ENCODE results near the gene CIT. TPM values are rescaled to one million over a fixed set of nuclear protein-coding genes. Genes with fewer than 3 reads are reported as not detected.
"Not testable (repeated sequence)": the region's sequence is repeated elsewhere in the genome, so short reads cannot be mapped to it uniquely, and the experiment has no call there.

CIT gene
- total RNA-seq, 2 experiments from 2014 or later, result 82.9 to 124 TPM

DNA sequence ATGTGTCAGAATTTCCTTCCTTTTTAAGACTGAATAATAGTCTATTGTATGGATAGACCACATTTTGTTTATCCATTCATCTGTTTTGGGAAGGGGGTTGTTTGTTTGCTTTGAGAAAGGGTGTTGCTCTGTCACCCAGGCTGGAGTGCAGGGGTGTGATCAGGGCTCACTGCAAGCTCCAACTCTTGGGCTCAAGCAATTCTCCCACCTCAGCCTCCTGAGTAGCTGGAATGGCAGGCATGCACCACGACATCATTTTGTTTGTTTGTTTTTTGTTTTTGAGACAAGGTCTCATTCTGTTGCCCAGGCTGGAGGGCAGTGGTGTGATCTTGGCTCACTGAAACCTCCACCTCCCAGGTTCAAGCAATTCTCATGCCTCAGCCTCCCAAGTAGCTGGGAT lies 15.5 kb upstream of the CIT start:
- H3K27me3 Mint-ChIP-seq; ATAC-seq; H3K9me3 Mint-ChIP-seq (ENCODE audit: low read depth); H3K36me3 Mint-ChIP-seq; H3K4me1 Mint-ChIP-seq; H3K4me3 Mint-ChIP-seq; H3K27ac Mint-ChIP-seq; CTCF ChIA-PET; DNase-seq: not testable (repeated sequence)

DNA sequence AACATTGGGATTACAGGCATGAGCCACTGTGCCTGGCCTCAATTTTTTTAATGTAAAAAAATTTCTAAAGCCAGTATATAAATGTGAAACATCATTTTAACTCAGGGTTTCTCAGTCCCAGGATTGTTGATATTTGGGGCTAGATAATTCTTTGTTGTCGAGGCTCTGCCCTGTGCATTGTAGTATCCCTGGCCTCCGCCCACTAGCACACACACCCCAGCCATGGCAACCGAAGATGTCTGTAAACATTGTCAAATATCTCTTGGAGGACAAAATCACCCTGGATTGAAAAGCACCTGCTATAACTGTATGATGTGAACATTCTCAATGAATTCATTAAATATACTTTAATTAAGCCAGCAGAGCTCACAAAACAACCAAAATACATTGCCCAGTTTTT lies 8.4 kb upstream of the CIT start:
- no peak for ATAC-seq
- CTCF ChIA-PET, result interaction anchor here (1.3 to 1.5 kb wide), 2 partner anchors 9 to 13 kb away, joined by 3 read pairs; no protein-coding TSS in a partner anchor
- no peak overlapping the region for H3K27ac Mint-ChIP-seq

DNA sequence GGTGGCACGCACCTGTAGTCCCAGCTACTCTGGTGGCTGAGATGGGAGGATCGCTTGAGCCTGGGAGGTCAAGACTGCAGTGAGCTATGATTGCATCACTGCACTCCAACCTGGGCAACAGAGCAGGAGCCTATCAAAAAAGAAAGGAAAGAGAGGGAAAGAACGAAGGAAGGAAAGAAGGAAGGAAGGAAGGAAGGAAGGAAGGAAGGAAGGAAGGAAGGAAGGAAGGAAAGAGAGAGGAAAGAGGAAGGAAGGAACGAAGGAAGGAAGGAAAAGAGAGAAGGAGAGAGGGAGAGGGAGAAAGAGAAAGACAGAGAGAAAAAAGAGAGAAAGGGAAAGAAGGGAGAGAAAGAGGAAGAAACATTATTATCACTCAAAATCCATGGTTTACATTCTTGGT lies 6.7 kb upstream of the CIT start:
- H3K9me3 Mint-ChIP-seq (ENCODE audit: low read depth); H3K36me3 Mint-ChIP-seq; DNase-seq; H3K27ac Mint-ChIP-seq; H3K4me3 Mint-ChIP-seq; H3K4me1 Mint-ChIP-seq; CTCF ChIA-PET; ATAC-seq: not testable (repeated sequence)
- H3K27me3 Mint-ChIP-seq, result peaks cover 36% of the 10 kb centered on the region

More for the DNA sequence above, 8.4 kb upstream of the CIT start:
- peaks cover 36% of the 10 kb centered on the region for H3K27me3 Mint-ChIP-seq
- DNase-seq, result no peak
- H3K36me3 Mint-ChIP-seq, result no peaks in the 10 kb centered on the region
- no peaks in the 10 kb centered on the region for H3K4me1 Mint-ChIP-seq
- H3K9me3 Mint-ChIP-seq (ENCODE audit: low read depth), result no peaks in the 10 kb centered on the region
- no peak overlapping the region for H3K4me3 Mint-ChIP-seq

DNA sequence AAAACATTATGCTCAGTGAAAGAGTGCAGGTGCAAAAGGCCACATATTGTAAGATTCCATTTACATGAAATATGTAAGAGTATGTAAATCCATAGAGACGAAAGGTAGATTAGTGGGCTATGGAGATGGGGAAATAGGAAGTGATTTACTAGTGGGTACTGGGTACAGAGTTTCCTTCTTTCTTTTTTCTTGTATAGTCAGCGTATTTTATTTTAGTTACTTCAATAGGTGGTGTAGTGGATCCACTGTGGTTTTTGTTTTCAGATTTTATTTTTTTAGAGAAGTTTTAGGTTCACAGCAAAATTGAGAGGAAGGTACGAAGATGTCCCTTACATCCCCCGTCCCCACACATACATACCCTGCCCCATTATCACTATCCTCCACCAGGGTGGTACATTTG lies 6.1 kb upstream of the CIT start:
- Mint-ChIP-seq H3K27me3 (peaks cover 36% of the 10 kb centered on the region), H3K36me3 (no peaks in the 10 kb centered on the region), H3K9me3 (ENCODE audit: low read depth) (no peaks in the 10 kb centered on the region), H3K27ac (no peak overlapping the region), H3K4me1 (no peaks in the 10 kb centered on the region), H3K4me3 (no peak overlapping the region)
- CTCF ChIA-PET, result no interaction called here
- ATAC-seq, result no peak
- no peak for DNase-seq

DNA sequence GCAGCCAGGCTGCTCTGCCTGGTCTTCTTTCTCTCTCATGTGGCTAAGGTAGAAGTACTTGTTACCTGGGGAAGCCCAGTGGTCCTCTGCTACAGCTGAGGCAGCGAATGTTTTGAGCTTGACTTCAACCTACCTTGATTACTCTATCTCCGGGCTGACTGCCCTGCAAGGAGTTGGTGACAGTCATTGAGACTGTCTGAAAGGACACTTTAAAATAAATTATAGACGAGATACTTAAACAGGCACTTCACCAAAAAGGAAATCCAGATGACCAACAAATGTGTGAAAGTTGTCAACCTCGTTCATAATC lies 474 bp upstream of the CIT start:
- H3K4me3 Mint-ChIP-seq, result peak overlapping the region; percentile 87
- CTCF ChIA-PET, result no interaction called here

DNA sequence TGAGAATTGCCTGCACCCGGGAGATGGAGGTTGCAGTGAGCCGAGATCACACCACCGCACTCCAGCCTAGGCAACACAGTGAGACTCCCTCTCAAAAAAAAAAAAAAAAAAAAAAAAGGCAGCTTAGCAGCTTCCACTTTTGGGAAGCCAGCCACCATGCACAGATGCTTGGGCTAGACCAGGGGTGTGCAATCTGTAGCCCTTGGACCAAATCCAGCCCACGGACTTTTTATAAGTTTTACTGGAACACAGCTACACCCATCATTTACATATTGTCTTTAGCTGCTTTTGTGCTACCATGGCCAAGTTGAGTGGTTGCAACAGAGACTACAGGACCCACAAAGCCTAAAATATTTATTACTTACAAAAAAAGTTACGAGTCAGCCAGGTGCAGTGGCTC lies 6.7 kb downstream of the CIT start:
- CTCF ChIA-PET, result interaction anchor here (0.6 kb wide), 1 partner anchor 107 kb away, joined by 3 read pairs; no protein-coding TSS in a partner anchor
- H3K4me1 Mint-ChIP-seq, result peaks cover 10% of the 10 kb centered on the region
- H3K4me3 Mint-ChIP-seq, result no peak overlapping the region
- no peaks in the 10 kb centered on the region for H3K27me3 Mint-ChIP-seq
- DNase-seq (no peak), ATAC-seq (no peak)
- no peaks in the 10 kb centered on the region for H3K9me3 Mint-ChIP-seq (ENCODE audit: low read depth)
- H3K27ac Mint-ChIP-seq, result no peak overlapping the region
- H3K36me3 Mint-ChIP-seq, result peaks cover 44% of the 10 kb centered on the region

More for the DNA sequence above, 474 bp upstream of the CIT start:
- no peaks in the 10 kb centered on the region for H3K9me3 Mint-ChIP-seq (ENCODE audit: low read depth)
- ATAC-seq (no peak), DNase-seq (no peak)
- H3K36me3 Mint-ChIP-seq, result peaks cover 17% of the 10 kb centered on the region
- H3K27me3 Mint-ChIP-seq, result peaks cover 15% of the 10 kb centered on the region
- H3K4me1 Mint-ChIP-seq, result peaks cover 23% of the 10 kb centered on the region
- H3K27ac Mint-ChIP-seq, result peak overlapping the region; percentile 75

DNA sequence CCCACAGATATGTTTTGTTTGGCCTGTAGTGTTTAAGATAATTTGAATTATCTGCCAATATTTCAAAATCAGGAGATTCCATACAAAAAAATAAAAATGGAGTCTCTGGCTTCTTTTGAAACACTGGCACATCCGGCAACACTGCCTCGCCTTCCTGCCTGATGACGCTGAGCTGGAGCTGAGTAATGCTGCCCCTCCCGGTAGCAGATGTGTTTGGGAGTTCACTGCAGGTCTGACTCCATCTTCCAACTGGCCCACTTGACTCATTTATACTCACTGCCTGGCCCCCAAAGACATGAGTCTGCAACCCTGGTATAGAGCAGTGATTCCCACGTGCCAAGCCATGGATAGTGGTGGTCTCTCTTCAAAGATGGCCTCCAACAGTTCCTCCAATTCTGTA lies 7.4 kb downstream of the CIT start:
- CTCF ChIA-PET, result interaction anchor here (0.6 kb wide), 1 partner anchor 108 kb away, joined by 3 read pairs; no protein-coding TSS in a partner anchor
- H3K27ac Mint-ChIP-seq, result no peak overlapping the region
- no peaks in the 10 kb centered on the region for H3K9me3 Mint-ChIP-seq (ENCODE audit: low read depth)
- no peak overlapping the region for H3K4me3 Mint-ChIP-seq
- H3K4me1 Mint-ChIP-seq, result peaks cover 2% of the 10 kb centered on the region
- DNase-seq (no peak), ATAC-seq (no peak)
- H3K27me3 Mint-ChIP-seq, result no peaks in the 10 kb centered on the region
- H3K36me3 Mint-ChIP-seq, result peaks cover 43% of the 10 kb centered on the region

DNA sequence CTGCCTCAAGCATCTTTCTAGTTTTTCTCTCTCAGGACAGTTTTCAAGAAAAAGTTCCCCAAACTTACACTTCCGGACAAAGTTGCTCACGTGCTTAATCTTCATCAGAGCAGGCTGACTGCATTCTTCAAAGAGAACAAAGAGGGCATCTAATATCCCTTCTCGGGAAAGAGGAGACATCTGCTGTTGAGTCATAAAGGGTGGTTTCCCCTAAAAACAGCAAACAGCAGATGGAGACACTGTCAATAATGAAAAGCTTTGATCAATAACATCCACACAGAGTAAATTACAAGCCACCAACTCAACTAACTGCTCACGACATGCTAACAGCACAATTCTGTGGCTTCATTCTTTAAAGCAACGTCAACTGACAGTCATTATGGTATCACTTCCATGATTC lies 8.1 kb downstream of the CIT start:
- Mint-ChIP-seq H3K36me3 (peaks cover 48% of the 10 kb centered on the region), H3K27me3 (no peaks in the 10 kb centered on the region), H3K4me1 (peaks cover 2% of the 10 kb centered on the region), H3K9me3 (ENCODE audit: low read depth) (no peaks in the 10 kb centered on the region), H3K27ac (no peak overlapping the region), H3K4me3 (no peak overlapping the region)
- ATAC-seq (no peak), DNase-seq (no peak)
- CTCF ChIA-PET, result interaction anchor here (1.2 kb wide), 1 partner anchor 97 kb away, joined by 4 read pairs; no protein-coding TSS in a partner anchor

DNA sequence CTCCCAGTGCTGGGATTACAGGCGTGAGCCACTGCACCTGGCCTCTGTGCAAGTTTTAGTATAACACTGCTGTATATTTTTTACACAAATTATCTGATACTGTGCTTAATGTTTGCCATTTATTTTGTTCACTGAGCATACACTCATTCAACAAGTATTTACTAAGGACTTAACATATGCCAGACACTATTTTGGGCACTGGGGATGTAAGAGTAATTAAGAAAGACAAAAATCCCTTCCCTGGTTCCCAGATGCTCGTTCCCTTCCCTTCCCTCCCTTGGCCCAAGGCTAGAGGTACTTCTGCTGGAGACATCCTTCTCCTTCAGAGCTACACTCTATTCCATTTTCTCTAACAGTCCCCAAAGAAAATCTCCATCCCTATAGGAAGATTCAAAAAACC lies 12.5 kb downstream of the CIT start:
- no peaks in the 10 kb centered on the region for H3K27me3 Mint-ChIP-seq
- CTCF ChIA-PET, result no interaction called here

DNA sequence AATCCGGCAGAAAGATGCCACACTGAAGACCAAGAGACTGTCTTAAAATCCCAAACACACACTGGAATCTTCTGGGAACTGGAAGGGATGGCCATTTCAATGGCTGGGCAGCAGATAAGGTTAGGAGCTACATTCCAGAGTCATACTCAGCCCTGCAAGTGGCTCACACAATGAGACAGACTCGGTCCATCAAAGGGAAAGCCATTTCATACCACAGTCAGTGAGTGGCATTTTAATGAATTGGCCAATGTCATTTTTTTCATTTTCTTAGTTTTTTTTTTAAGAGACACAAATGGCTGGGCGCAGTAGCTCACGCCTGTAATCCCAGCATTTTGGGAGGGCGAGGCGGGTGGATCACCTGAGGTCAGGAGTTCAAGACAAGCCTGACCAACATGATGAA lies 17.9 kb downstream of the CIT start:
- Mint-ChIP-seq H3K27ac (no peak overlapping the region), H3K9me3 (ENCODE audit: low read depth) (no peaks in the 10 kb centered on the region), H3K36me3 (peaks cover 43% of the 10 kb centered on the region), H3K27me3 (no peaks in the 10 kb centered on the region), H3K4me1 (no peaks in the 10 kb centered on the region), H3K4me3 (no peak overlapping the region)
- DNase-seq, result no peak
- CTCF ChIA-PET, result interaction anchor here (1.2 kb wide), 1 partner anchor 36 kb away, joined by 3 read pairs; no protein-coding TSS in a partner anchor
- no peak for ATAC-seq

More for the DNA sequence above, 12.5 kb downstream of the CIT start:
- Mint-ChIP-seq H3K4me3 (no peak overlapping the region), H3K36me3 (peaks cover 45% of the 10 kb centered on the region), H3K27ac (no peak overlapping the region), H3K4me1 (no peaks in the 10 kb centered on the region), H3K9me3 (ENCODE audit: low read depth) (no peaks in the 10 kb centered on the region)
- DNase-seq, result no peak
- ATAC-seq, result no peak

DNA sequence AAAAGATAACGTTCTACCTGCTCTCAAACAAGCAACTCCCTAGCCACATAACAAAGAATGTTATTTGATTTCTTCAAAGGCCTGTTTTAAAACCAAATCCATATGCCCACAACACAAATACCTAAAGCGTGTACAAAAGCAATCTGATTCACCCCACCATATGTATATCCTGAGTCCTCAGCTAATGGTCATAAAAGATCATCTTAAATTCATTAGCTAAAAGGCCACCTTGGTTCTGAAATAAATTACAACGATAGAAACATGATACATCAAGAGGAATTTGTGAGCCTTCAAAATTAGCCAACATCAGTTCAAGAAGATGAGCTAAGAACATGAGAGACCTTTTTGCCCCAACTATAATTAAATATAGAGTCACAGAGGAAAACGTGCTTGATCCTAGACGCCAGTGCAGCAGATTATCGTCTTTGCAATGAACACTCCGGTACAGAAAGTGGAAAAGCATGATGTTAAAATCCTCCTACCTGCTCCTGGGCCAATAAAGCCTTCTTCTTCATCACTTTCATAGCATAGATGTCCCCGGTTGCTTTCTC lies 20.0 kb downstream of the CIT start:
- DNase-seq, result no peak
- no peak for ATAC-seq
- Mint-ChIP-seq H3K9me3 (ENCODE audit: low read depth) (no peaks in the 10 kb centered on the region), H3K4me3 (no peak overlapping the region), H3K4me1 (no peaks in the 10 kb centered on the region), H3K27me3 (no peaks in the 10 kb centered on the region), H3K36me3 (peaks cover 38% of the 10 kb centered on the region), H3K27ac (no peak overlapping the region)
- CTCF ChIA-PET, result no interaction called here

DNA sequence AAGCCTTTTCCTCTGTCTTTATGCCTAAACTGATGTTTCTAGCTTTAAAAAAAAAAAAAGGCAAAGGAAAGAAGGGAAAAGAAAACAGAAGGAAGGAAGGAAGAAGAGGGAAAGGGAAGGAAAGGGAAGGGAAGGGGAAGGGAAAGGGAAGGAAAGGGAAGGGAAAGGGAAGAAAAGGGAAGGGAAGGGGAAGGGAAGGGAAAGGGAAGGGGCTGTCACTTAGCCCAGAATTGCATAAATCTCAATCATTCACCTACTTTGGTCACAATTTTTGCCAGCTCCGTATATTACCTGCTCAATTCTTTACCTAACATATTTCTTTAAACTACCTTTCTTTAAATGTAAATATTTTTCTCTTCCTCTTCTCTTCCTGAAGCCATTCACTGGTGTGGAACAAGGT lies 26.8 kb downstream of the CIT start:
- H3K4me3 Mint-ChIP-seq, result no peak overlapping the region
- no peaks in the 10 kb centered on the region for H3K4me1 Mint-ChIP-seq
- CTCF ChIA-PET, result no interaction called here
- no peaks in the 10 kb centered on the region for H3K27me3 Mint-ChIP-seq
- peaks cover 37% of the 10 kb centered on the region for H3K36me3 Mint-ChIP-seq
- no peak for ATAC-seq
- DNase-seq, result no peak
- H3K27ac Mint-ChIP-seq, result no peak overlapping the region
- no peaks in the 10 kb centered on the region for H3K9me3 Mint-ChIP-seq (ENCODE audit: low read depth)

DNA sequence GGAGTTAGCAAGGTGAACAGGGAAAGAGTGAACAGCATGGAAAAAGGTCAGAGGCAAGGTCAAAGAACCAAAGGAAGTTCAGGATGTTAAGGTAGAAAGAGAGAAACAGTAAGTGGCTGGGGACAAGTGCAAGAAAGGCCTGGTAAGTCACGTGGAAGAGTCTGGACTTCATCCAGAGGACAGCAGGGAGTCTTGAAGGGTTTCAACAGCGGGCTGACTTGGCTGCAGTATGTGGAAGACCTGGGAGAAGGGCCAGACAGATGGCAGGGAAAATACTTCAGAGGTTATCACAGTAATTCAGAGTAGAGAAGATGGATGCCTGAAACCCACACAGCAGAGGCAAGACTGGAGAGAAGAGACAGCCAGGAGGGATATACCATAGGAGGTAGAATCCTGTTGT lies 34.0 kb downstream of the CIT start:
- DNase-seq, result no peak
- peaks cover 78% of the 10 kb centered on the region for H3K36me3 Mint-ChIP-seq
- H3K27me3 Mint-ChIP-seq, result no peaks in the 10 kb centered on the region
- H3K27ac Mint-ChIP-seq, result no peak overlapping the region
- H3K4me3 Mint-ChIP-seq, result no peak overlapping the region
- no peaks in the 10 kb centered on the region for H3K4me1 Mint-ChIP-seq
- no peak for ATAC-seq
- H3K9me3 Mint-ChIP-seq (ENCODE audit: low read depth), result peaks cover 4% of the 10 kb centered on the region
- CTCF ChIA-PET, result no interaction called here

DNA sequence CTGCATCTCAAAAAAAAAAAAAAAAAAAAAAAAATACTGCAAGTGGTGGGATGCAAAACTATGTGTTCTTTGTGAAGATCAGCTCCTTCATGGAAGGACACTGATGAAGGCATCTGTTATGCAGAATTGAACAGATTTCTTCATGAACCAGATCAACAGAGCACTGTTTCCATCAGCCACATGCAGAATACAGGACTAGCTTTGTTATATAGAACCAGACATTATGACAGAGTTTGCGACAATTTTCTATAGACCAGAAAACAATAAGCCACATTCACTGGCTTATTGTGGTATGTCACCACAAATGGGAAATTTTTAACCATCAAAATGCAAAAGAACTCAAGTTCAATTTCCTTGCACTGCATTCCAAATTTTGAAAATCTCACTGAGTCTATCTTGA lies 34.7 kb downstream of the CIT start:
- no peak for ATAC-seq
- Mint-ChIP-seq H3K27ac (no peak overlapping the region), H3K36me3 (peaks cover 73% of the 10 kb centered on the region), H3K4me3 (no peak overlapping the region), H3K27me3 (no peaks in the 10 kb centered on the region), H3K9me3 (ENCODE audit: low read depth) (peaks cover 4% of the 10 kb centered on the region), H3K4me1 (no peaks in the 10 kb centered on the region)
- CTCF ChIA-PET, result no interaction called here
- DNase-seq, result no peak
